Activated T-helper 17 cell treated with anti-CD3 and anti-CD28 coated beads, Interleukin-2, amount 50 U/mL, for 72 hours (primary cell): ENCODE data around the gene SPATA31A7. TPM values are rescaled to one million over a fixed set of nuclear protein-coding genes. Genes with fewer than 3 reads are reported as not detected.
"Not testable (repeated sequence)": the region's sequence is repeated elsewhere in the genome, so short reads cannot be mapped to it uniquely, and the experiment has no call there.

Experiments
- ATAC-seq: fragments of 150-1000 bp; cut with Tn5 transposase; replicated peaks from 2 replicates; pipeline ENCODE4 v1.10.0; 2021; ENCODE audit warnings: mild to moderate bottlenecking, moderate library complexity
- H3K27ac Mint-ChIP-seq: one replicate; pipeline ENCODE4 v1.8.0; 2022; ENCODE audit warnings: mixed read lengths
- H3K27me3 Mint-ChIP-seq: one replicate; pipeline ENCODE4 v1.8.0; 2022; ENCODE audit warnings: mixed read lengths
- H3K36me3 Mint-ChIP-seq: one replicate; pipeline ENCODE4 v1.8.0; 2022; ENCODE audit warnings: low read depth, mild to moderate bottlenecking, mixed read lengths
- H3K4me1 Mint-ChIP-seq: one replicate; pipeline ENCODE4 v1.8.0; 2022; ENCODE audit warnings: mixed read lengths
- H3K4me3 Mint-ChIP-seq: one replicate; pipeline ENCODE4 v1.8.0; 2022; ENCODE audit warnings: mild to moderate bottlenecking, mixed read lengths
- H3K9me3 Mint-ChIP-seq: one replicate; pipeline ENCODE4 v1.8.0; 2022; ENCODE audit warnings: mixed read lengths
- total RNA-seq, 2 donors: library from RNA; stranded (reverse); gene quantifications; one replicate each; pipeline ENCODE4 v1.2.3, GENCODE V29; 2022

SPATA31A7 gene
- total RNA-seq: not detected

DNA sequence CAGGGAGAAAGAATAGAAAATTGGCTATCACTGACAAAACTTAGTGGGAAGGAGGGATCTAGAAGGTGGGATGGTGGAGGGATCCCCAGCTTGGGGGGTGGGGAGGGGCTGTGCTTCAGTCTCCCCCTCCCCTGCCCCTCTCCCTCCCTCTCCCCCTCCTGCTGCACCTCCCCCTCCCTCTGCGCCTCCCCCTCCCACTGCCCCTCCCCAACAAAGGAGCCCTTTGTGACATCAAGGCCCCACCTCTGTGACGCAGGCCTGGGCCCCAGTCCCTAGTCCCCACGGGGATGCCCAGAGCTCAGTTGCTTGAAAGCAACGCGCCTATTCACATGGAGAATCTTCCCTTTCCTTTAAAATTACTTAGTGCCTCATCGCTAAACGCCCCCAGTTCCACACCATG, at the start of gene SPATA31A7:
Gene SPATA31A7, plus strand, starts transcription at position 301 of the 400 bp plus-strand sequence. Its CDS starts 29 bp downstream, at position 330.
- H3K4me1 Mint-ChIP-seq, H3K36me3 Mint-ChIP-seq, H3K9me3 Mint-ChIP-seq, ATAC-seq, H3K27me3 Mint-ChIP-seq, H3K4me3 Mint-ChIP-seq, H3K27ac Mint-ChIP-seq: not testable (repeated sequence)

DNA sequence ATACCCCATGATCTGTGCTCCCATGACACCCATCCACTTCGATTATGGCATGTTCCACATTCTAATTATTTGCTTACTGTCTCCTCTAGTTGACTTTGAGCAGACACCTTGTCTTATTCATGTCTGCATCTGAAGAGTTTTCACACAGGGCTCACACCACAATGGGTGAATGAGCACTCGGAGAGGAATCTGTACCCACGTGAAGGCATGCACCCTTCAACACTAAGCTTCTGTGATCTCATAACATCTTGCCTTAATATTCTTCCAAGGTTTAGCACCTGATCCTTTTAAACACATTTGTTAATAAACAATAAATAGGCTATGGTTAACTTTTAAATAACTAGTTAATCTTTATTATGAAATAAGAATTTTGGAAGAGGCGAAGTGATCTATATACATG, 36.6 kb downstream of the SPATA31A7 start:
- not testable (repeated sequence) for H3K9me3 Mint-ChIP-seq, H3K4me3 Mint-ChIP-seq, H3K36me3 Mint-ChIP-seq, H3K4me1 Mint-ChIP-seq, H3K27ac Mint-ChIP-seq, H3K27me3 Mint-ChIP-seq, ATAC-seq
